ENCODE measurements around the gene DDX1.
"Not testable (repeated sequence)": the region's sequence is repeated elsewhere in the genome, so short reads cannot be mapped to it uniquely, and the experiment has no call there.

DDX1 gene

GRCh38 chr2:15595342-15595905 is 3.8 kb downstream of the DDX1 start:
- no peak for DNase-seq (ENCODE audit: low read depth in 2 of 2)

GRCh38 chr2:15595936-15596335 is 4.3 kb downstream of the DDX1 start:
- DNase-seq (ENCODE audit: low read depth in 2 of 2), result no peak

DNA sequence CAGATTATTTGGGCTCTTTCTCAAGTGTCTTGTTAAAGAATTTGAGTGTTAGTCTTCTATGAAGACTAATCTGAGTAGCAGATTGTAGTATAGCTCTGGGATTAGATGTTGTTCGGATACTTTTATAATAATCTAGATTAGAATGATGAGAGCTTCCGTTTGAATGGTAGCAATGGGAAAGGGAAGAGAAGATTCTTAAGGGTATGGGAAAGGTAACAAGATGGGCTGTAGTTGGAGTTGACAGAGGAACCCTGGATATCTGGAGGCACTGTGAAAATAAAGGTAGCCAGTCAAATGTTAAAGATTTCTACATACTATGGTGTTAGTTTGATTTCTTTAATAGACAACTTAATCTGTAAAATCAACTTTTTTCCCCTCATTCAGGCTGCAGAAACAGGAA is 4.7 kb downstream of the DDX1 start:
- no peak for DNase-seq (ENCODE audit: low read depth in 2 of 2)

GRCh38 chr2:15596968-15597367 is 5.3 kb downstream of the DDX1 start:
- DNase-seq (ENCODE audit: low read depth in 2 of 2), result no peak

GRCh38 chr2:15599994-15600393 is 8.3 kb downstream of the DDX1 start:
- DNase-seq (ENCODE audit: low read depth in 2 of 2), result no peak

GRCh38 chr2:15601681-15602080 is 10.0 kb downstream of the DDX1 start:
- no peak for DNase-seq (ENCODE audit: low read depth in 2 of 2)

- no peak for DNase-seq (ENCODE audit: low read depth in 2 of 2)
These were observed 10.7 kb downstream of the DDX1 start for GRCh38 chr2:15602393-15602792.

GRCh38 chr2:15603044-15603765 is 11.5 kb downstream of the DDX1 start:
- DNase-seq (ENCODE audit: low read depth in 2 of 2), result no peak

GRCh38 chr2:15603948-15604347 is 12.3 kb downstream of the DDX1 start:
- no peak for DNase-seq (ENCODE audit: low read depth in 2 of 2)

GRCh38 chr2:15605721-15606120 is 14.1 kb downstream of the DDX1 start:
- no peak for DNase-seq (ENCODE audit: low read depth in 2 of 2)

GRCh38 chr2:15606481-15607441 is 15.1 kb downstream of the DDX1 start:
- DNase-seq (ENCODE audit: low read depth in 2 of 2), result no peak

GRCh38 chr2:15607709-15608391 is 16.2 kb downstream of the DDX1 start:
- no peak for DNase-seq (ENCODE audit: low read depth in 2 of 2)

- DNase-seq (ENCODE audit: low read depth in 2 of 2), result no peak
These were observed 16.7 kb downstream of the DDX1 start for GRCh38 chr2:15608392-15608761.

DNA sequence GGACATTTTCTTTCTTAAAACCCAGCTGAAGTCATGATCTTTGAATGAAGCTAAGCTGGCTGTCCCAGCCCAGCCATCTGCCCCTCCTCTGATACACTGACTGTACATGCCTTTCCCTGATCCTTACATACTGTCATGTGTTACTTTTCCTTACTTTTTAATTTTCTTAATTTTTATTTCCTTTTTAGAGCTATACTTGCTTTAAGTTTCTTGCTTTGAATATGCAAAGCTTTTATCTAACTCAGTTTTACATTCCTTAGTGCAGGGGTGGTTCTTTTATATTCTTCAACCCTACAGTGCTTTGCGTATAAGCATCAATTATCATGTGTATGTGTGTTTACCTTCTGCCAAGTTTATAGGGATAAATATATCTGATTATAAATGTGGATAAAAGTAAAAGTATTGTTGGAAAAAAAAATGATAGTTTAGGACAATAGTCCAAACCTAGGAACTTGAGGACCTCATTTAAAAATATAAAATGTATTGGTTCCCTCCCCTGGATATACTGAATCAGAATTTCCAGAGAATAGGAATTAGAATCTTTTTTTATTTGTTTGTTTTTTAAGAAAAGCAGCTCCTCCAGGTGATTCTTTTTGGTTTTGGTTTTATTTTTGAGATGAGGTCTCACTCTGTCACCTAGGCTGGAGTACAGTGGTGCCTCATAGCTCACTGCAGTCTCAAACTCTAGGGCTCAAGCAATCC is 17.8 kb downstream of the DDX1 start:
- no peak for DNase-seq (ENCODE audit: low read depth in 2 of 2)

DNA sequence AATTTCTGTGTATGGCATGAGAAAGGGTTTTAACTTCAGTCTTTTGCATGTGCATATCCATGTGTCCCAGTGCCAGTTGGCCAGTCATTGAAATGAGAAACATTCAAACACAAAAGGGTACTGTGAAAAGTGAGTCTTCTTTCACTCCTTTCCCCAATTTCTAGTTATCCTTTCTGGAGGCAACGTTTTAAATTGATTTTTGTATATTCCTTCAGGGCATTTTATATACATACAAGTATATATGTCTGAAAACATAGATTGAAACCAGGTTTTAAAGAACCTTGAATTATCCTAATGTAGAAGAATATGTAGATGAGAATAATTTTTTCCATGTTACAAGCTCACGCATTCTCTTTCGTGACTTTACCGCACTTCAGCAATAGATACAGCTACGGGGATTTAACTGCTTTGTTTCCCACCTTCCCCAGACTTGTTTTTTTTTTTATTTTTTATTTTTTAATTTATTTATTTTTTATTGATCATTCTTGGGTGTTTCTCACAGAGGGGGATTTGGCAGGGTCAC is 18.8 kb downstream of the DDX1 start:
- no peak for DNase-seq (ENCODE audit: low read depth in 2 of 2)

GRCh38 chr2:15612101-15612500 is 20.4 kb downstream of the DDX1 start:
- not testable (repeated sequence) for DNase-seq (ENCODE audit: low read depth in 2 of 2)

- no peak for DNase-seq (ENCODE audit: low read depth in 2 of 2)
These were observed 22.2 kb downstream of the DDX1 start for GRCh38 chr2:15613736-15614429.

DNA sequence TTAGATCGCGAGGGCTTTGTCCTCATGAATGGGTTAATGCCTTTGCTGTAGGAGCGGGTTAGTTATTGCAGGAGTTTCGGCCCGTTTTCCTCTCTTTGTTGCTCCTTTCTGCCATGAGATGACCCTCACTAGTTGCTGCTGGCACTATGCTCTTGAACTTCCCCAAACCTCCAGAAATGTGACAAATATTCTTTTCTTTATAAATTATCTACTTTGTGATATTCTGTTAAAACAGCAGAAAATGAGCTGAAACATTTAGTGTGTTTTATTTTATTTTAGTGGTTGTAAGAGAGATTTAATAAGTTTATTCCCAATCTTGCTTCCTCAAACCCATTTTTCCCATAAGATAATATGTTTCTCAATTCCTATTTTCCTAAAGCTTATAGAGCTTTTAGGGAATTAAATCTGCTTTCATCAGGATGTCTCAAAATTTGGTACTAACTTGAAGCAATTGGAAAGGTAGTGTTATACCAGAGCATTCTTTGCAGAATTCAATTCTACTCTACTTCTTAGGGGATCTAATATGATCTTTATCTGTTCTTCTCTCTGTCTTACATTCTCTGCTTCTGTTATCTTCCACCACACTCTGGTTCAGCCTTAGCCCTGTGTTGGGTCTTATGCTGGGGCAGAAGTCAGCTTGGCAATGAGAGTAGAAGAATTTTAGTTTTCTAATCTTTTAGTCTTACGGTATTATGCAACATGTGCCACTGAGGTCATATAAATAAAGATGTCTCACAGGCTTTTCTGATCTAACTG is 23.1 kb downstream of the DDX1 start:
- no peak for DNase-seq (ENCODE audit: low read depth in 2 of 2)

DNA sequence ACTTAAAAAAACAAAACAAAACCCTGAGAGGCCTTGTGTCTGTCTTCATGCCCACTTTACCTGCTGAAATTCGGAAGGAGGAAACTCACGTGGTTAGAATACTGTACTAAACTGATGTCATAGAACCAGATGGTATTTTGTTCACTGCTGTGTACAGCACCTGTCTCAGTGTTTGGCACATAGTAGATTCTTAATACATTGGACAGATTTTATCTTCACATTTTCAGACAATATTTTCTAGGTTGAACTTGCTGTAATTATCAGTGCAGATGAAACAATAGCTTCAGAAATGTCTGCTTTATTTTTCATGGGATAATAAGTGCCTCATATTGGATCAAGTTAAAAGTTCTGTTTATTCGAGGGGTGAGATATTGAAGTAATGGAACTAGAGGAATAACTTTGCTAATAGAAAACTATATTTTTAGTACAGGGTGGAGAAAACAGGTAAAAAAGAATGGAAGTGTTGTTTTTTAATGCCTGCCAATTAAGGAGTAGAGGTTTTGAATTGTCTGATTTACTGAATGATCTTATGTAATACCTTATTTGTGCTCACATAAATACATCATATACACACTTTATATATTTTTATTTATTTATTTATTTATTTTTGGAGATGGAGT is 23.7 kb downstream of the DDX1 start:
- no peak for DNase-seq (ENCODE audit: low read depth in 2 of 2)

Data from fibroblast of skin of left quadriceps (primary cell).